HepG2 (cell line): ENCODE data around the gene NSFL1C. TPM values are rescaled to one million over a fixed set of nuclear protein-coding genes. Genes with fewer than 3 reads are reported as not detected.

ENCODE experiments used
- BCL6 ChIP-seq: IDR thresholded peaks from 2 replicates; pipeline ENCODE4 v1.6.1; 2016; ENCODE audit warnings: missing genetic modification reagents, missing compliant biosample characterization
- CC2D1A ChIP-seq: sonication (generic); formaldehyde crosslinking; IDR thresholded peaks from 2 replicates; pipeline ENCODE4 v1.8.1; 2023; ENCODE audit warnings: mild to moderate bottlenecking, missing genetic modification reagents
- DPF2 ChIP-seq: sonication (generic); formaldehyde crosslinking; IDR thresholded peaks from 2 replicates; pipeline ENCODE4 v1.4.0; 2020; ENCODE audit warnings: mild to moderate bottlenecking, low read depth, missing genetic modification reagents, borderline replicate concordance
- DZIP1 ChIP-seq: sonication (generic); formaldehyde crosslinking; IDR thresholded peaks from 2 replicates; pipeline ENCODE4 v1.5.0; 2020; ENCODE audit warnings: mild to moderate bottlenecking, missing genetic modification reagents
- ESRRA ChIP-seq: sonication (generic); formaldehyde crosslinking; IDR thresholded peaks from 2 replicates; pipeline ENCODE4 v1.5.1; 2020; ENCODE audit warnings: mild to moderate bottlenecking, low read depth, missing genetic modification reagents
- HOXA5 ChIP-seq: sonication (generic); formaldehyde crosslinking; IDR thresholded peaks from 2 replicates; pipeline ENCODE4 v1.4.0; 2020; ENCODE audit warnings: missing genetic modification reagents
- LRRFIP1 ChIP-seq: sonication (generic); formaldehyde crosslinking; conservative IDR thresholded peaks from 2 replicates; pipeline ENCODE4 v1.4.0; 2020; ENCODE audit warnings: missing genetic modification reagents
- MXI1 ChIP-seq: IDR thresholded peaks from 3 replicates; pipeline ENCODE4 v1.6.1; 2012; ENCODE audit warnings: low read depth, low read length, inconsistent platforms, borderline replicate concordance
- NFYB ChIP-seq: sonication (generic); formaldehyde crosslinking; IDR thresholded peaks from 2 replicates; pipeline ENCODE4 v1.4.0; 2020; ENCODE audit warnings: missing genetic modification reagents
- SATB2 ChIP-seq: sonication (generic); formaldehyde crosslinking; IDR thresholded peaks from 2 replicates; pipeline ENCODE4 v1.5.0; 2020; ENCODE audit warnings: missing genetic modification reagents
- SMYD3 ChIP-seq: sonication (generic); formaldehyde crosslinking; IDR thresholded peaks from 2 replicates; pipeline ENCODE4 v1.8.1; 2023; ENCODE audit warnings: mild to moderate bottlenecking, missing genetic modification reagents
- ZBTB25 ChIP-seq: IDR thresholded peaks from 2 replicates; pipeline ENCODE4 v1.6.1; 2018; ENCODE audit warnings: missing genetic modification reagents
- ZHX1 ChIP-seq: sonication (generic); formaldehyde crosslinking; IDR thresholded peaks from 2 replicates; pipeline ENCODE4 v1.8.1; 2022; ENCODE audit warnings: low read depth, mild to moderate bottlenecking, missing genetic modification reagents
- ZKSCAN8 ChIP-seq: IDR thresholded peaks from 2 replicates; pipeline ENCODE4 v1.6.1; 2016; ENCODE audit warnings: borderline replicate concordance, missing genetic modification reagents, missing compliant biosample characterization
- ZMAT5 ChIP-seq: sonication (generic); formaldehyde crosslinking; IDR thresholded peaks from 2 replicates; pipeline ENCODE4 v1.5.0; 2020; ENCODE audit warnings: mild to moderate bottlenecking, low read depth, missing genetic modification reagents, borderline replicate concordance
- ZNF230 ChIP-seq: sonication (generic); formaldehyde crosslinking; IDR thresholded peaks from 2 replicates; pipeline ENCODE4 v1.4.0; 2020; ENCODE audit warnings: mild to moderate bottlenecking, missing genetic modification reagents
- ZNF670 ChIP-seq: sonication (generic); formaldehyde crosslinking; IDR thresholded peaks from 2 replicates; pipeline ENCODE4 v1.8.0; 2022; ENCODE audit warnings: mild to moderate bottlenecking, missing genetic modification reagents, borderline replicate concordance
- ZNF775 ChIP-seq: sonication (generic); formaldehyde crosslinking; IDR thresholded peaks from 2 replicates; pipeline ENCODE4 v1.4.0; 2020; ENCODE audit warnings: missing genetic modification reagents, mild to moderate bottlenecking, moderate library complexity, borderline replicate concordance
- ZSCAN20 ChIP-seq: sonication (generic); formaldehyde crosslinking; IDR thresholded peaks from 2 replicates; pipeline ENCODE4 v1.4.0; 2020; ENCODE audit warnings: missing genetic modification reagents, mild to moderate bottlenecking, borderline replicate concordance
- polyA plus RNA-seq, 8 experiments: library from polyadenylated mRNA; depleted of rRNA in 3 of 8; stranded (reverse) in 7 of 8; unstranded in 1 of 8; fragments of >200 nt; fragmentation: Illumina TruSeq in 4 of 8; extraction: Trizol in 4 of 8; gene quantifications; 2 replicates each; pipeline versions ENCODE4 v1.2.1 to v1.2.3, GENCODE V29; 2011 to 2016; ENCODE audit warnings: low read depth in 4 of 8, missing spikeins in 1 of 8, mixed read lengths in 1 of 8; ENCODE audit not compliant: insufficient read depth in 1 of 8
- total RNA-seq, 5 experiments: library from RNA; depleted of rRNA; stranded (reverse); fragments of >200 nt; fragmentation: Illumina TruSeq; extraction: Trizol; gene quantifications; 2 replicates each; pipeline ENCODE4 v1.2.3, GENCODE V29; 2016; ENCODE audit warnings: low read depth in 1 of 5

NSFL1C gene
- total and polyA plus RNA-seq, 2 of the 13 experiments (the other 11 are each of a cell fraction or from before 2014, with no cell fraction given) = 22.9 to 62.7 TPM

- TF ChIP-seq ZHX1 (CRISPR knock-in tag) (0 out of 2 replicates have a peak, but pooled peaks have one; percentile 72), NFYB (CRISPR knock-in tag) (peak; percentile 56), ZMAT5 (CRISPR knock-in tag) (0 out of 2 replicates have a peak, but pooled peaks have one; percentile 0), LRRFIP1 (CRISPR knock-in tag) (no peak), ZNF775 (0 out of 2 replicates have a peak, but pooled peaks have one; percentile 37), MXI1 (peak; percentile 96), ZNF670 (CRISPR knock-in tag) (no peak; the same call in 1 of the 2 replicates), SATB2 (CRISPR knock-in tag) (no peak), CC2D1A (CRISPR knock-in tag) (no peak), DPF2 (CRISPR knock-in tag) (no peak), ZNF230 (CRISPR knock-in tag) (peak; percentile 96), ZSCAN20 (CRISPR knock-in tag) (0 out of 2 replicates have a peak, but pooled peaks have one; percentile 20), SMYD3 (no peak), ZBTB25 (CRISPR knock-in tag) (peak; percentile 79; the same call in 1 of the 2 replicates), HOXA5 (CRISPR knock-in tag) (no peak), ZKSCAN8 (CRISPR knock-in tag) (peak; percentile 30; the same call in 1 of the 2 replicates), DZIP1 (CRISPR knock-in tag) (no peak), ESRRA (CRISPR knock-in tag) (peak; percentile 71; the same call in 1 of the 2 replicates), BCL6 (CRISPR knock-in tag) (peak; percentile 35)
Observed at GRCh38 chr20:1392693-1393506, 73.7 kb downstream of the NSFL1C start, which contains the start of gene FKBP1A (continued).
